GM19324 (cell line): ENCODE results near the gene CXCR6.
"Not testable (repeated sequence)": the region's sequence is repeated elsewhere in the genome, so short reads cannot be mapped to it uniquely, and the experiment has no call there.

Experiments used
- ATAC-seq: cut with Tn5 transposase; IDR thresholded peaks from one replicate; pipeline ENCODE4 v1.9.1; 2021; ENCODE audit warnings: mild to moderate bottlenecking, moderate library complexity; ENCODE audit not compliant: unreplicated experiment, low FRiP score

Gene CXCR6

DNA sequence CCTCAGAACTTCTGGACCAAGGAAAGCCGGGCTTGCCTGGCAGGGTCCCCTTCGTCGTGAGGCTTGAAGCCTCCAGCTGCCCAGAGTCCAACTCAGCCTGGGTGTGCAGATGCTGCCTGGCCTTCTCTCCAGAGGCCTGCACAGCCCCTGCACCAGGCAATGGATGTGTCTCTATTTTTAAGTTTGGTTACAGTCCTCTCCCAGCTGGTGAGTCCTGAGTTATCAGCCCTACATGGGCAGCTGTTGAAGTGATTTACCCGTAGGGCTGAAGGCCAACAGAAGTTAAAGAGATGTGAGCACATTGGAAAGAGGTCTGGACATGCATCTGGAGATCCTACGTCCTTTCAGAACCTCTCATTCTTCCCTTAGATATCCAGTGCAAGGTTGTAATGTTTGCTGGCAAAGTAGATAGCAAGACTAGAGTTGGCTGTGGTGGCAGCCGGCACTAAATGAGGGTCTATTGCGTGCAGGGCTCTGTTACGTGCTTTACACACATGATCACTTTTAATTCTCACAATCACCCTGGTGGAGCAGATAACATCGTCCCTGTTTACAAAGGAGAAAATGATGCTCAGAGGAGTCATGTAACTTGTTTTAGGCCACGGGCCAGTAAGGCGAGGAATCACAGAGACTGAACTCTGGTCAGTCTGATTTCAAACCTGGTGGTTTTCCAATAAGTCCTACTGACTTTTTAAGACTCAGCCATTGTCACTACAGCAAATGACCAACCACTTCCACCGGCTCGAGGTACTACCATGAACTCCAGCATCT, 42.5 kb downstream of the CXCR6 start:
- no peak for ATAC-seq

DNA sequence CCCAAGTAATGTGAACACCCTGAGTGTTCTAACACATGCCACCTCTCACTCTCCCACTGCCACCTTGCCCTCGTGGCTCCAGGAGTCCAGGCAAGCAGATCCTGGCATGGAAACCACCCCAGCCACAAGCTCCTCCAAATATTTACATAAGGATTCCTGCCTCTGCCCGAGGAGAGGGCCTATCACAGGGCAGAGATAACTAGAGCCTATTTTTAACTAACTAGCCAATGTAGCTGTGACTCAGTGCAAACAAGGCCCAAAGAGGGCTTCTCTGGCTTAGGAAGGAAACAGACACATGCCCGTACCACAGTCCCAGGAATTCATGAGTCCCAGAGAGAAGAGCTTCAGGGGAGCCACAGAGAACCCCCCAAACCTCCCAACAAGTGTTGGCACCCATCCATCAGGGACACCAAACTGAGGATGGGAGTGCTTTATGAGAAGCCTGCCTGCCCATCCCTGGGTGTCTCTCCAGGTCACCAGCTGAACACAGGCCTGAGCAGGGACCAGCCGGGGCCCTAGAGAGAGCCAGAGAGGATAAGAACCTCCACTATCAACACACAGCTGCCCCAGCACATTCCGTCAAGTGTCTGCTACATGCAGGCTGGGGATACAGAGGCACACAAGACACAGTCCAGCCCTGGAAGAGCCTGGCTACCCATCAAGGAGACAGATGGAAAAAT, 43.2 kb downstream of the CXCR6 start:
- no peak for ATAC-seq

- no peak for ATAC-seq
Observed at GRCh38 chr3:45987368-45988291, 44.4 kb downstream of the CXCR6 start.

- ATAC-seq: no peak
Observed at GRCh38 chr3:45988362-45988761, 45.1 kb downstream of the CXCR6 start.

- no peak for ATAC-seq
Observed at GRCh38 chr3:45988804-45989203, 45.5 kb downstream of the CXCR6 start.

DNA sequence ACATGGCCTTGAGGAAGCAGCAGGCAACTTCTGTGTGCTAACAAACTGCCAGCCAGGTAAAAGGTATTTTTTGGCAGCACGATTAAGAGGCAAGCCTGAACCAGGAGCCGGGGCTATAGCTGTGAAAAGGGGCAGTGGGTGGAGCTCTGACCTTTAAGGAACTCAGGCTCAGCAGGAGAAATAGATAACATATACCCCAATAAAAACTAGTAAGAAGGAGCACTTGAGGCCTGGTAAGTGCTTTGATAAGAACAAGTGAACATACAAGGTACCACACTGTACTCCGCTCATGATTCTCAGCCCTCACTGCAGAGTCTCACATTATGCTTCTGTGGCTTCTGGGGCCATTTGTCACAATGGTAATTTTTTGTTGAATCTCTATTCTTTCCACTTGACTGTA, 46.9 kb downstream of the CXCR6 start:
- ATAC-seq: no peak

DNA sequence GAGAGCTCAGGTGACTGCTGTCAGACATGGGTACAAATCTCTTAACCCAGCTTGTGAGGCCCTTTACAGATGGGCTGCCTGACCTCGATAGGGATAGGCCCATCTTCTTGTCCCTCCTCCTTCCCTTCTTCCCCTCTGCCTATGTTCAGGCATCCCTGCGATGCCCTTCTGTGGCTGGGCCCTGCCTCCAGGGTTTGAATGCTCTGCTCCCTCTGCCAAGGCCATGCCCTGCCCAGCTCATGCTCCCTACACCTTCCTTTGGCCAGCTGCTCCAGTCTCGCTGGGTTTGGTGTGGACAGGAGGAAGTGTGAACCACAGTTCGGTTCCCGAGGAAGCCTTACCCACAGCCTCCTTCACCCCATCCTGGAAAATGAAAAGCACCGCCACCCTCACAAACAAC, 48.1 kb downstream of the CXCR6 start:
- no peak for ATAC-seq

- ATAC-seq: no peak
Observed at GRCh38 chr3:45992133-45992729, 49.0 kb downstream of the CXCR6 start.

GRCh38 chr3:45992821-45993221, 49.6 kb downstream of the CXCR6 start:
- no peak for ATAC-seq

GRCh38 chr3:45993421-45994027, 50.3 kb downstream of the CXCR6 start:
- no peak for ATAC-seq

- peak; percentile 16 for ATAC-seq
Observed at GRCh38 chr3:45994419-45995235, 51.4 kb downstream of the CXCR6 start.

GRCh38 chr3:45995236-45996192, 52.2 kb downstream of the CXCR6 start, which contains the start of gene FYCO1:
TSS of gene FYCO1 (minus strand) at chr3:45995824. CDS start at chr3:45984910, 10,914 bp downstream.
- ATAC-seq: peak; percentile 88

GRCh38 chr3:45997499-45997898, 54.2 kb downstream of the CXCR6 start:
- ATAC-seq: not testable (repeated sequence)

- no peak for ATAC-seq
Observed at GRCh38 chr3:45997942-45998341, 54.7 kb downstream of the CXCR6 start.
